Sigmoid colon (tissue), 7 donors: ENCODE data around the gene DIP2C. TPM values are rescaled to one million over a fixed set of nuclear protein-coding genes. Genes with fewer than 3 reads are reported as not detected.

Source experiments
- DNase-seq: peaks from one replicate; pipeline ENCODE4 v3.0.0-alpha.2; 2019
- H3K27ac ChIP-seq, 4 donors: fragments of 200-600 bp; sonication (generic); one replicate each; pipeline ENCODE4 v1.5.1; 2016 to 2019; ENCODE audit warnings: mild to moderate bottlenecking in 1 of 4
- H3K27me3 ChIP-seq, 3 donors: fragments of 200-600 bp; sonication (generic); one replicate each; pipeline ENCODE4 v1.5.1; 2019; ENCODE audit warnings: mild to moderate bottlenecking in 1 of 3
- H3K36me3 ChIP-seq, 4 donors: fragments of 200-600 bp; sonication (generic); one replicate each; pipeline ENCODE4 v1.5.1; 2016 to 2019
- H3K4me1 ChIP-seq, 4 donors: fragments of 200-600 bp; sonication (generic); one replicate each; pipeline ENCODE4 v1.5.1; 2017 to 2019
- H3K4me3 ChIP-seq, 4 donors: fragments of 200-600 bp; sonication (generic); one replicate each; pipeline ENCODE4 v1.5.1; 2017 to 2019; ENCODE audit warnings: mild to moderate bottlenecking in 2 of 4, moderate library complexity in 1 of 4
- H3K9me3 ChIP-seq, 4 donors: fragments of 200-600 bp in 3 of 4; sonication (generic) in 3 of 4; one replicate each; pipeline versions ENCODE4 v1.5.1 to v1.6.1; 2013 to 2019
- EP300 ChIP-seq, 4 donors: sonication (generic); formaldehyde crosslinking; IDR thresholded peaks; one replicate each; pipeline ENCODE4 v1.6.1; 2017; ENCODE audit warnings: antibody characterized with exemption in 4 of 4
- POLR2A ChIP-seq, 2 donors: fragments of 450-650 bp; IDR thresholded peaks; one replicate each; pipeline ENCODE4 v1.6.1; 2016; ENCODE audit warnings: antibody characterized with exemption in 2 of 2, mild to moderate bottlenecking in 2 of 2, moderate library complexity in 2 of 2
- POLR2AphosphoS5 ChIP-seq, 4 donors: sonication (generic); formaldehyde crosslinking; IDR thresholded peaks; one replicate each; pipeline ENCODE4 v1.6.1; 2017; ENCODE audit warnings: antibody characterized with exemption in 4 of 4
- WGBS, 2 donors: extraction: QIAGEN DNeasy Blood & Tissue Kit; methylation state at CpG; one replicate each; pipeline ENCODE4 v1.1.7; 2013; 5-methylcytosine and 5-hydroxymethylcytosine counted together
- intact Hi-C: fragments of 100-400 bp; cut with DNase I; formaldehyde crosslinking; loops from one replicate; pipeline ENCODE4 v1.15.1; 2023
- polyA plus RNA-seq, 3 donors: library from polyadenylated mRNA; stranded (reverse); fragments of 200-250 nt; gene quantifications; one replicate each; pipeline ENCODE4 v1.2.3, GENCODE V29; 2013
- total RNA-seq, 4 donors: library from RNA; depleted of rRNA; stranded (reverse); fragments of >200 nt; gene quantifications; one replicate each; pipeline ENCODE4 v1.1.0, GENCODE V29; 2016
- TF ChIP-seq, protein P1 (sequence below), 4 experiments: fragments of 450-650 bp in 3 of 4; fragments of 200-600 bp in 1 of 4; IDR thresholded peaks; one replicate each; pipeline ENCODE4 v1.5.1; 2016 to 2019; ENCODE audit warnings: antibody characterized with exemption in 4 of 4, mild to moderate bottlenecking in 3 of 4, moderate library complexity in 2 of 4
- donor health status: healthy with polysubstance abuse.
- donor health status: Bipolar disorder and iron deficiency.
- donor health status: healthy.

The DIP2C gene
- total and polyA plus RNA-seq, 7 donors: 1.8 to 67.9 (median 42.1) TPM

DNA sequence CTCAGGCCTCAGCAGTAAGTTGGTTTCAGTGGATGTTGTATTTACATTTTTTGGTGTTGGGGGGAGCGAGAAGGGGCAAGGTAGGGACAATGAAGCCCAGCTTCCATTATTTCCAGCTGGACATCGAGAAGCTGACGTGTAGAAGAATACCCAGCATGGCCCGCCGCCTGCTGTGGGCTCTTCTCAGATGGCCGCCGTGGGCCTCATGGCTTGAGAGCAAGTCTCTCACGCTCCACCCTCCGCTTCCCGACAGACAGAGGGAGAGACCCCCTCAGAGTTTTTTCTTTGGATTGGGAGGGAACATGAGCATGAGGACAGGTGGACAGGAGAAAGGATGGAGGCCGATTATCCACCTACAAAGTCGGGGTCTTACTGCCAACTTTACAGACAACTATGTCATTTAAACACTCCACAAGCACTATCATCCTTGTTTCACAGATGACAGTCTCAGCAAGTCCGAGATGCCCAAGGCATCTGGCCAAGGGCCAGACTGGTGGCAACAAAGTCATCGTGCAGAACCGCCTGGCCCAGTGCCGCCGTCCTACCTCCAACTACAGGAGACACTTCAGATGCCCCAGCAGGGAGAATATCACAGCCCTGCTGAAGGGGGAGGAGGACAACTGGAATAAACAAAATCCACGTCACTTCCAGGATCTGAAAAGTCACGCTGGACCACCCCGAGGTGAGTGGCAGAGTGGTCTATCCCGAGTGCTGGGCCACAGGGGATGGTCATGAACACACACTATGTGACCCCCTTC lies 195.9 kb downstream of the DIP2C start:
- Histone ChIP-seq H3K27ac (peak overlapping the region; percentile 82 to 96 (median 90)), H3K4me1 (peaks cover 0 to 93% (median 82%) of the 10 kb centered on the region in 4 donors)
- WGBS, 2 donors: 93% methylated on average over 21 of the region's 21 CpGs

DNA sequence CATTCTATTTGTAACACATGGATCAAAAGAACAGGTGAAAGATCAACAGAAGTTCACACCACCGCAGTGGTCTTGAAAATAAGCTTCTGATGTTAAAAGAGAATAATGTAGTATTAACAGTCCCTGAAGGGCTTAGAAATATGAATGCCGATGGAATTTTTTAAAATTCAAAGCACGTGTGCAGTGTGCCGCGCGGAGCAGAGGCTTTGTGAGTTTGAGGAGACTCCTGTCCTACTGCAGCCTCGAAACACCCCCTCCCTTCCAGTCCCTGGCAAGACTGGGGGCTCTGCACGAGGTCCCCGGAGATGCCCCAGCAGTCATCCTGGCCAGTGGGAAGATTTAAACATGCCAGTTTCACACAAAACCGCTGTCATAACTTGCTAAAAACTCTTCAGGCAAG lies 196.6 kb downstream of the DIP2C start:
- WGBS, 2 donors: 86 to 94% methylated on average over 10 of the region's 10 CpGs
- intact Hi-C loops: loop anchor here (5.0 kb wide), 3 partner anchors 36 to 189 kb away; no protein-coding TSS in a partner anchor
- TF ChIP-seq, protein P1, sequence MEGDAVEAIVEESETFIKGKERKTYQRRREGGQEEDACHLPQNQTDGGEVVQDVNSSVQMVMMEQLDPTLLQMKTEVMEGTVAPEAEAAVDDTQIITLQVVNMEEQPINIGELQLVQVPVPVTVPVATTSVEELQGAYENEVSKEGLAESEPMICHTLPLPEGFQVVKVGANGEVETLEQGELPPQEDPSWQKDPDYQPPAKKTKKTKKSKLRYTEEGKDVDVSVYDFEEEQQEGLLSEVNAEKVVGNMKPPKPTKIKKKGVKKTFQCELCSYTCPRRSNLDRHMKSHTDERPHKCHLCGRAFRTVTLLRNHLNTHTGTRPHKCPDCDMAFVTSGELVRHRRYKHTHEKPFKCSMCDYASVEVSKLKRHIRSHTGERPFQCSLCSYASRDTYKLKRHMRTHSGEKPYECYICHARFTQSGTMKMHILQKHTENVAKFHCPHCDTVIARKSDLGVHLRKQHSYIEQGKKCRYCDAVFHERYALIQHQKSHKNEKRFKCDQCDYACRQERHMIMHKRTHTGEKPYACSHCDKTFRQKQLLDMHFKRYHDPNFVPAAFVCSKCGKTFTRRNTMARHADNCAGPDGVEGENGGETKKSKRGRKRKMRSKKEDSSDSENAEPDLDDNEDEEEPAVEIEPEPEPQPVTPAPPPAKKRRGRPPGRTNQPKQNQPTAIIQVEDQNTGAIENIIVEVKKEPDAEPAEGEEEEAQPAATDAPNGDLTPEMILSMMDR (IDR thresholded peaks at IDR 0.05): no peak

More for the DNA sequence above, 195.9 kb downstream of the DIP2C start:
- Histone ChIP-seq H3K4me3 (no peak overlapping the region), H3K9me3 (no peaks in the 10 kb centered on the region), H3K36me3 (no peaks in the 10 kb centered on the region), H3K27me3 (no peaks in the 10 kb centered on the region)
- intact Hi-C loops: loop anchor here (5.0 kb wide), 3 partner anchors 36 to 189 kb away; no protein-coding TSS in a partner anchor
- TF ChIP-seq, protein P1 (IDR thresholded peaks at IDR 0.05): no peak
- TF ChIP-seq EP300 (IDR thresholded peaks at IDR 0.05): no peak
- no peak for TF ChIP-seq POLR2A (IDR thresholded peaks at IDR 0.05)
- TF ChIP-seq POLR2AphosphoS5 (IDR thresholded peaks at IDR 0.05): no peak
- peak; percentile 70 for DNase-seq

DNA sequence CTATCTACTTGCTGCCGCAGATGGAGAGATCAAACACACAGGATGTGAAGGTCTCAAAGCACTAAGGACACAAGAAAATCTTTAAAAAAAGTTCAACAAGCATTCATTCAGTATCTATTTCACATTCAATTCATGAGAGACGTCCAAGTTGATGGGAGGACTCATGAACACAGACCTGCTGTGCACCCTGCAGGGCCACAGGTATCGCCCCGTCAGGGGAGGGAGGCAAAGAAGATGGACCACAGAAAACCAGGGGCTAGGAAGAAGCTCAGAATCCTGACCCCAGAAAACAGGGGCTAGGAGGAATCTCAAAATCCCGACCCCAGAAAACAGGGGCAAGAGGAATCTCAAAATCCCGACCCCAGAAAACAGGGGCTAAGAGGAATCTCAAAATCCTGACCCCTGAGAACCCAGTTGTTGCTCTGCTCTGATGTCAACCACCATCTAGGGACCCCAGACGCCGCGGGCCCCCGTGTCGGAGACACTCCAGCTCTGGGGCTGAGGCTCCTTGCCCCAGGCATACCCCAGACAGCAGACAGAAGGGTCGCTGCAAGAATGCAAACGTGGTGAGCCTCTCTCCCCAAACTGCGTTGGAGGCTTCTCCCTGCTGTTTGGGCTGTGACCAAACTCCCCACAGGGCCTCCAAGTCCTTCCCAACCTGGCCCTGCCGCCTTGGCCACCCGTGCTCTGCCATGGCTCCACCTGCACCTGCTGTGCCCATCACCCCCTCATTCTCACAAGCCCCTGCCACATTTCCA lies 197.6 kb downstream of the DIP2C start:
- Histone ChIP-seq H3K27me3 (no peaks in the 10 kb centered on the region), H3K4me3 (peak overlapping the region in 1 of 4 donors; percentile 9), H3K4me1 (peaks cover 0 to 83% (median 74%) of the 10 kb centered on the region in 4 donors), H3K27ac (peak overlapping the region; percentile 82 to 96 (median 90)), H3K36me3 (no peaks in the 10 kb centered on the region), H3K9me3 (no peaks in the 10 kb centered on the region)
- TF ChIP-seq EP300 (IDR thresholded peaks at IDR 0.05): no peak
- no peak for TF ChIP-seq POLR2A (IDR thresholded peaks at IDR 0.05)
- TF ChIP-seq, protein P1 (IDR thresholded peaks at IDR 0.05): no peak
- no peak for TF ChIP-seq POLR2AphosphoS5 (IDR thresholded peaks at IDR 0.05)
- WGBS, 2 donors: 92 to 94% methylated on average over 16 of the region's 16 CpGs
- peak; percentile 64 for DNase-seq
- intact Hi-C loops: loop anchor here (5.0 kb wide), 3 partner anchors 35 to 190 kb away; no protein-coding TSS in a partner anchor

More for the DNA sequence above, 196.6 kb downstream of the DIP2C start:
- no peaks in the 10 kb centered on the region for H3K27me3 ChIP-seq
- no peaks in the 10 kb centered on the region for H3K36me3 ChIP-seq
- peak overlapping the region; percentile 82 to 96 (median 90) for H3K27ac ChIP-seq
- no peak overlapping the region for H3K4me3 ChIP-seq
- H3K4me1 ChIP-seq: peaks cover 0 to 88% (median 78%) of the 10 kb centered on the region in 4 donors
- no peaks in the 10 kb centered on the region for H3K9me3 ChIP-seq
- peak; percentile 59 for DNase-seq

DNA sequence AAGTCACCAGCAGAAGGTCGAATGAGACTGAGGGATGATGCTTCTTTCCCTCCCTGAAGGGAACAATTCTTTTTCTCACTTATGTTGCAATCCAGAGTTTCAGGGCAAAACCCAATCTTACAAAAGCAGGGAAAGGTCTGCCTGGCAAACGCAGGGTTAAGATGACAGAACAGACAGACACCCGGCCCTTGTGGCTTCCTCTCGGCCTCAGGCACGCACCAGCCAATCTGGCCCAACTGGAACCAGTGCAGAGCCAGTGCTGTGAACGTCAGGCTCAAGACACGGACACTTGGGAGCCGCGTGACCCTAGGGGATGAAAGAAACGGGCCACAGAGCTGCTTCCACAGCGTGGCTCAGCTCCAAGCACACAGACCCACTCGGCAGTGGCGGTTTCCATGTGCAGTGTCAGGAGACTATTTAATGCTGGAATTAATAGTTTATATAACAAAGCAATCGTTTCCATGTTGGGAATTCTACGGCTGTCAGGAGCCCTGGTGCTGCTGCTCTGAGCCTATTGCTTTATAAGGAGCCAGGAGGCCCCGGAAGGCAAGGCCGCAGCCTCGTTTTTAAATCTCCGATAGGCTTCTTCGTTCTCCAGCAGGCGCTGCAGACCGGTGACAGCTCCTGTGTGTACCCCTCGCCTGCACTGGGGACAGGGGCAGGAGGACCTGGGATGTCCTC lies 198.4 kb downstream of the DIP2C start:
- TF ChIP-seq, protein P1 (IDR thresholded peaks at IDR 0.05): no peak
- TF ChIP-seq POLR2AphosphoS5 (IDR thresholded peaks at IDR 0.05): peak; percentile 58 to 89 (median 64)
- peak; percentile 35 to 98 (median 78) for TF ChIP-seq EP300 (IDR thresholded peaks at IDR 0.05)
- no peaks in the 10 kb centered on the region for H3K27me3 ChIP-seq
- intact Hi-C loops: loop anchor here (5.0 kb wide), 3 partner anchors 34 to 191 kb away; no protein-coding TSS in a partner anchor
- DNase-seq: peak; percentile 93
- WGBS, 2 donors: 63 to 77% methylated on average over 23 of the region's 23 CpGs
- peak overlapping the region in 2 of 4 donors; percentile 9 to 17 for H3K4me3 ChIP-seq
- peaks cover 0 to 84% (median 77%) of the 10 kb centered on the region in 4 donors for H3K4me1 ChIP-seq
- no peaks in the 10 kb centered on the region for H3K9me3 ChIP-seq
- H3K36me3 ChIP-seq: no peaks in the 10 kb centered on the region
- H3K27ac ChIP-seq: peak overlapping the region; percentile 82 to 96 (median 90)
